CD4-positive, alpha-beta T cell (primary cell): ENCODE results near the gene TMEM30B. TPM values are rescaled to one million over a fixed set of nuclear protein-coding genes. Genes with fewer than 3 reads are reported as not detected.
A peak's percentile ranks its signal among the peaks of the same experiment; 100 is the strongest.

Experiments
- ATAC-seq: fragments of 200-7000 bp; cut with Tn5 transposase; one replicate; pipeline ENCODE4 v1.10.0; 2022; ENCODE audit warnings: mild to moderate bottlenecking; ENCODE audit not compliant: poor library complexity
- CTCF ChIA-PET: fragments of 350-600 bp; sonication (Branson Sonifier 250); formaldehyde crosslinking; loops from one replicate; lab custom pipeline; 2021; ENCODE audit warnings: antibody characterized with exemption, inconsistent platforms; lab: Charles Lee
- POLR2A ChIA-PET: fragments of 350-600 bp; sonication (Branson Sonifier 250); formaldehyde crosslinking; loops from one replicate; lab custom pipeline; 2021; ENCODE audit warnings: antibody characterized with exemption, inconsistent platforms; lab: Charles Lee
- DNase-seq, 14 experiments: peaks; one replicate each; pipeline ENCODE4 v3.0.0-alpha.2; 2013 to 2020; ENCODE audit warnings: mixed read lengths in 2 of 14
- H3K27ac ChIP-seq, 2 donors: one replicate each; pipeline versions ENCODE4 v1.5.1 to v1.7.0; 2013; ENCODE audit warnings: low read length in 2 of 2, low read depth in 1 of 2, mild to moderate bottlenecking in 1 of 2
- H3K27me3 ChIP-seq, 2 experiments: 1 replicate in 1 of 2; 2 replicates in 1 of 2; pipeline versions ENCODE4 v1.6.1 to v1.7.0; 2013; ENCODE audit warnings: low read length in 2 of 2, control low read depth in 1 of 2, mild to moderate bottlenecking in 1 of 2, moderate library complexity in 1 of 2; ENCODE audit not compliant: insufficient read depth in 2 of 2, control insufficient read depth in 1 of 2
- H3K36me3 ChIP-seq: one replicate; pipeline ENCODE4 v1.6.1; 2013; ENCODE audit warnings: low read length, control low read depth; ENCODE audit not compliant: insufficient read depth
- H3K4me1 ChIP-seq: one replicate; pipeline ENCODE4 v1.6.1; 2013; ENCODE audit warnings: low read length, control low read depth; ENCODE audit not compliant: insufficient read depth
- H3K4me3 ChIP-seq: one replicate; pipeline ENCODE4 v1.5.1; 2013; ENCODE audit warnings: mild to moderate bottlenecking, low read length, moderate library complexity
- H3K9me3 ChIP-seq, 2 experiments: 1 replicate in 1 of 2; 2 replicates in 1 of 2; pipeline versions ENCODE4 v1.6.1 to v1.7.0; 2013; ENCODE audit warnings: low read length in 2 of 2, mild to moderate bottlenecking in 2 of 2, control low read depth in 1 of 2, moderate library complexity in 1 of 2; ENCODE audit not compliant: control insufficient read depth in 1 of 2, insufficient read depth in 1 of 2
- H3K27ac Mint-ChIP-seq: one replicate; pipeline ENCODE4 v1.8.0; 2020; ENCODE audit warnings: mixed read lengths
- H3K27me3 Mint-ChIP-seq: one replicate; pipeline ENCODE4 v1.8.0; 2021; ENCODE audit warnings: mixed read lengths
- H3K36me3 Mint-ChIP-seq: one replicate; pipeline ENCODE4 v1.8.0; 2021; ENCODE audit warnings: low read depth, mixed read lengths
- H3K4me1 Mint-ChIP-seq: one replicate; pipeline ENCODE4 v1.8.0; 2021; ENCODE audit warnings: low read depth, mixed read lengths
- H3K4me3 Mint-ChIP-seq: one replicate; pipeline ENCODE4 v1.8.0; 2020; ENCODE audit warnings: mild to moderate bottlenecking, mixed read lengths
- H3K9me3 Mint-ChIP-seq: one replicate; pipeline ENCODE4 v1.8.0; 2020; ENCODE audit warnings: mixed read lengths
- CTCF ChIP-seq: fragments of 200-600 bp; IDR thresholded peaks from one replicate; pipeline ENCODE4 v1.8.0; 2022; ENCODE audit warnings: antibody characterized with exemption, mild to moderate bottlenecking
- intact Hi-C, 2 experiments: fragments of 100-400 bp; cut with DNase I in 1 of 2; cut with micrococcal nuclease in 1 of 2; formaldehyde crosslinking; loops; one replicate each; pipeline versions ENCODE4 v1.15.1 to v1.9.0; 2023 to 2025; cut with DNase I, micrococcal nuclease
- total RNA-seq, 174 experiments: library from RNA in 2 of 174; stranded (reverse) in 2 of 174; gene quantifications; one replicate each; pipeline ENCODE4 v1.2.3 and lab custom pipeline; 2021 to 2026

The TMEM30B gene
- total RNA-seq, 2 experiments from 2014 or later, result 8.9 to 9.1 TPM

- ChIA-PET POLR2A (interaction anchor here (1.0 to 1.1 kb wide), 5 partner anchors 10 to 69 kb away, joined by 3 read pairs; no protein-coding TSS in a partner anchor), CTCF (interaction anchor here (1.3 kb wide), 1 partner anchor 46 kb away, joined by 4 read pairs; no protein-coding TSS in a partner anchor)
- no peaks in the 10 kb centered on the region for H3K36me3 ChIP-seq
- no peaks in the 10 kb centered on the region for H3K9me3 ChIP-seq
- H3K36me3 Mint-ChIP-seq, result peaks cover 80% of the 10 kb centered on the region
- no peak for TF ChIP-seq CTCF
- intact Hi-C loops, result loop anchor here in 1 of 2 experiments (1.0 kb wide), 1 partner anchor 59 kb away; no protein-coding TSS in a partner anchor
- peak overlapping the region; percentile 96 for H3K4me3 Mint-ChIP-seq
- no peak overlapping the region for H3K27ac Mint-ChIP-seq
- H3K27me3 ChIP-seq, result no peaks in the 10 kb centered on the region
- DNase-seq (peak in 2 of 14 experiments; percentile 40 to 56), ATAC-seq (no peak)
- H3K4me1 ChIP-seq, result peaks cover 43% of the 10 kb centered on the region
- no peaks in the 10 kb centered on the region for H3K27me3 Mint-ChIP-seq
- peak overlapping the region; percentile 95 for H3K4me3 ChIP-seq
- H3K27ac ChIP-seq, result peak overlapping the region; percentile 54 to 75
- peaks cover 4% of the 10 kb centered on the region for H3K9me3 Mint-ChIP-seq
- H3K4me1 Mint-ChIP-seq, result peaks cover 61% of the 10 kb centered on the region
These were observed 45.0 kb upstream of the TMEM30B start for GRCh38 chr14:61326146-61326545.

- H3K4me3 ChIP-seq, result peak overlapping the region; percentile 95
- H3K27ac ChIP-seq, result peak overlapping the region; percentile 44 to 75
- Mint-ChIP-seq H3K27ac (no peak overlapping the region), H3K4me3 (peak overlapping the region; percentile 96), H3K4me1 (peaks cover 59% of the 10 kb centered on the region), H3K9me3 (peaks cover 4% of the 10 kb centered on the region), H3K36me3 (peaks cover 74% of the 10 kb centered on the region), H3K27me3 (no peaks in the 10 kb centered on the region)
- ChIA-PET CTCF (interaction anchor here (0.5 kb wide), 1 partner anchor 91 kb away, joined by 3 read pairs; no protein-coding TSS in a partner anchor), POLR2A (interaction anchor here (1.0 to 1.3 kb wide), 3 partner anchors 13 to 63 kb away, joined by 3 to 5 read pairs (median 3); no protein-coding TSS in a partner anchor)
- intact Hi-C loops, result no loop called here
- H3K27me3 ChIP-seq, result no peaks in the 10 kb centered on the region
- H3K36me3 ChIP-seq, result no peaks in the 10 kb centered on the region
- DNase-seq, result peak in 1 of 14 experiments; percentile 9
- no peak for ATAC-seq
- TF ChIP-seq CTCF, result no peak
- H3K9me3 ChIP-seq, result no peaks in the 10 kb centered on the region
- H3K4me1 ChIP-seq, result peaks cover 41% of the 10 kb centered on the region
These were observed 44.0 kb upstream of the TMEM30B start for GRCh38 chr14:61325166-61325565.

- peaks cover 40% of the 10 kb centered on the region for H3K4me1 ChIP-seq
- no peaks in the 10 kb centered on the region for H3K27me3 ChIP-seq
- H3K4me3 ChIP-seq, result peak overlapping the region; percentile 95
- POLR2A ChIA-PET, result interaction anchor here (1.2 to 6.9 kb wide), 13 partner anchors 11 to 371 kb away, joined by 3 to 185 read pairs (median 9); partner anchors contain the start of genes HIF1A and TMEM30B
- CTCF ChIA-PET, result interaction anchor here (0.7 to 3.6 kb wide), 5 partner anchors 14 to 78 kb away, joined by 3 to 23 read pairs (median 3); partner anchors contain the start of gene TMEM30B
- H3K4me3 Mint-ChIP-seq, result peak overlapping the region; percentile 96
- peaks cover 64% of the 10 kb centered on the region for H3K36me3 Mint-ChIP-seq
- TF ChIP-seq CTCF, result no peak
- peak in 2 of 14 experiments; percentile 21 to 31 for DNase-seq
- peaks cover 47% of the 10 kb centered on the region for H3K4me1 Mint-ChIP-seq
- H3K36me3 ChIP-seq, result no peaks in the 10 kb centered on the region
- intact Hi-C loops, result loop anchor here (1.0 to 5.0 kb wide), 6 partner anchors 8 to 78 kb away; no protein-coding TSS in a partner anchor
- H3K27ac Mint-ChIP-seq, result no peak overlapping the region
- H3K27ac ChIP-seq, result peak overlapping the region; percentile 66 to 87
- no peak for ATAC-seq
- H3K27me3 Mint-ChIP-seq, result no peaks in the 10 kb centered on the region
- H3K9me3 ChIP-seq, result no peaks in the 10 kb centered on the region
- H3K9me3 Mint-ChIP-seq, result peaks cover 4% of the 10 kb centered on the region
These were observed 42.8 kb upstream of the TMEM30B start for GRCh38 chr14:61323970-61324369.
